Right lung (tissue), 5 donors: ENCODE results near the gene DECR2. TPM values are rescaled to one million over a fixed set of nuclear protein-coding genes. Genes with fewer than 3 reads are reported as not detected.
"Not testable (repeated sequence)": the region's sequence is repeated elsewhere in the genome, so short reads cannot be mapped to it uniquely, and the experiment has no call there.

Experiments
- DNase-seq, 2 donors: peaks; one replicate each; pipeline ENCODE4 v3.0.0-alpha.2; 2013
- polyA plus RNA-seq, 5 donors: library from polyadenylated mRNA; unstranded; fragments of 120-200 nt; gene quantifications; one replicate each; pipeline versions ENCODE4 v1.2.1 to v1.2.3, GENCODE V29; 2013; ENCODE audit warnings: inconsistent platforms in 1 of 5, low replicate concordance in 1 of 5; ENCODE audit not compliant: insufficient read length in 5 of 5, insufficient read depth in 1 of 5

The DECR2 gene
- polyA plus RNA-seq, 5 donors = 7.9 to 27.0 (median 14.4) TPM

- no peak for DNase-seq
Measured at GRCh38 chr16:398561-399339, 2.9 kb upstream of the DECR2 start.

GRCh38 chr16:399340-400019, 2.2 kb upstream of the DECR2 start:
- no peak for DNase-seq

GRCh38 chr16:400061-400591, 1.6 kb upstream of the DECR2 start:
- DNase-seq = no peak

- DNase-seq = no peak
Measured at GRCh38 chr16:404971-405486, 3.3 kb downstream of the DECR2 start.

GRCh38 chr16:405548-406506, 4.1 kb downstream of the DECR2 start:
- no peak for DNase-seq

- no peak for DNase-seq
Measured at GRCh38 chr16:407253-407652, 5.6 kb downstream of the DECR2 start.

GRCh38 chr16:410516-411178, 9.0 kb downstream of the DECR2 start:
- DNase-seq = no peak

GRCh38 chr16:411576-412265, 10.0 kb downstream of the DECR2 start:
- DNase-seq = no peak

GRCh38 chr16:414395-415169, 12.9 kb downstream of the DECR2 start:
- no peak for DNase-seq

- not testable (repeated sequence) for DNase-seq
Measured at GRCh38 chr16:415170-415498, 13.4 kb downstream of the DECR2 start.

GRCh38 chr16:422179-422578, 20.5 kb downstream of the DECR2 start:
- not testable (repeated sequence) for DNase-seq

GRCh38 chr16:424033-424622, 22.4 kb downstream of the DECR2 start:
- no peak for DNase-seq

GRCh38 chr16:424623-425081, 23.0 kb downstream of the DECR2 start:
- no peak for DNase-seq

GRCh38 chr16:425082-425718, 23.5 kb downstream of the DECR2 start, which contains the start of gene RAB11FIP3:
Gene RAB11FIP3, plus strand, starts transcription at chr16:425649. Its CDS starts 358 bp downstream, at chr16:426007.
- peak; percentile 77 to 78 for DNase-seq

GRCh38 chr16:425740-426114, 24.0 kb downstream of the DECR2 start:
- no peak for DNase-seq

- peak in 1 of 2 donors; percentile 6 for DNase-seq
Measured at GRCh38 chr16:426115-426905, 24.6 kb downstream of the DECR2 start.

GRCh38 chr16:426906-427249, 25.2 kb downstream of the DECR2 start:
- DNase-seq = no peak

GRCh38 chr16:427250-427649, 25.6 kb downstream of the DECR2 start:
- no peak for DNase-seq
